Eye (tissue), 1 donor: ENCODE data around the gene RNF20.
A peak's percentile ranks its signal among the peaks of the same experiment; 100 is the strongest.
"Not testable (repeated sequence)": the region's sequence is repeated elsewhere in the genome, so short reads cannot be mapped to it uniquely, and the experiment has no call there.

Experiments
- DNase-seq: peaks from one replicate; pipeline ENCODE4 v3.0.0-alpha.2; 2015

Gene RNF20

DNA sequence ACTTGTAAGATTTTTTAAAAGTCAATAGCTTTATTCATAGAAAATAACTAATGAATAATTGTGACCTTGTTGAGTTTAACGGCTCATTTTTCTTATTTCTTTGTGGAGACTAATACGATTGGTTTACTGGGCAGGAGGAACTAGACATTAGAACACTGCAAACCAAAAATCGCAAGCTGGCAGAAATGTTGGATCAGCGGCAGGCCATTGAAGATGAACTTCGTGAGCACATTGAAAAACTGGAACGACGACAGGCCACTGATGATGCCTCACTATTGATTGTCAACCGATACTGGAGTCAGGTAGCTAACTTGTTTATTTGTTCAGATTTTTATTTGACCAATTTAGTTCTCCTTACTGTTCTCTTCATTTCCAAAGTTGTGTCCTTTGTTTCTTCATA is 6.4 kb downstream of the RNF20 start:
- DNase-seq = no peak

DNA sequence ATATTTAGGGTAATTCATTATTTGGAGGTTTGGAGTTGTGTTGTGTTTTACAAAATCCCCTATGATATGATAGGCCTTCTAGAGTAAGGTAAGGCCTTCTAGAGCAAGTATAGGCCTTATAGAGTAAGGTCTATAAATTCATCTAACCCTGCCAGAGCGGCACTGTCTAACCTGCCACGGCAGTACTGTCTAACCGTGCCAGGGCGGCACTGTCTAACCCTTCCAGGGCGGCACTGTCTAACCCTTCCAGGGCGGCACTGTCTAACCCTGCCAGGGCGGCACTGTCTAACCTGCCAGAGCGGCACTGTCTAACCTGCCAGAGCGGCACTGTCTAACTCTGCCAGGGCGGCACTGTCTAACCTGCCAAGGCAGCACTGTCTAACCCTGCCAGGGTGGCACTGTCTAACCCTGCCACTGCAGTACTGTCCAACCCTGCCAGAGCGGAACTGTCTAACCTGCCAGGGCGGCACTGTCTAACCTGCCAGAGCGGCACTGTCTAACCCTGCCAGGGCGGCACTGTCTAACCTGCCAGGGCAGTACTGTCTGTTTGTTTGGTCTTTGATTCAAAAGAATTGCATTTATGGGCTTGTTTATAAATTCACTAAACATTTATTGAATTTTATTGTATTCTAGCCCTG is 9.6 kb downstream of the RNF20 start:
- DNase-seq = no peak

DNA sequence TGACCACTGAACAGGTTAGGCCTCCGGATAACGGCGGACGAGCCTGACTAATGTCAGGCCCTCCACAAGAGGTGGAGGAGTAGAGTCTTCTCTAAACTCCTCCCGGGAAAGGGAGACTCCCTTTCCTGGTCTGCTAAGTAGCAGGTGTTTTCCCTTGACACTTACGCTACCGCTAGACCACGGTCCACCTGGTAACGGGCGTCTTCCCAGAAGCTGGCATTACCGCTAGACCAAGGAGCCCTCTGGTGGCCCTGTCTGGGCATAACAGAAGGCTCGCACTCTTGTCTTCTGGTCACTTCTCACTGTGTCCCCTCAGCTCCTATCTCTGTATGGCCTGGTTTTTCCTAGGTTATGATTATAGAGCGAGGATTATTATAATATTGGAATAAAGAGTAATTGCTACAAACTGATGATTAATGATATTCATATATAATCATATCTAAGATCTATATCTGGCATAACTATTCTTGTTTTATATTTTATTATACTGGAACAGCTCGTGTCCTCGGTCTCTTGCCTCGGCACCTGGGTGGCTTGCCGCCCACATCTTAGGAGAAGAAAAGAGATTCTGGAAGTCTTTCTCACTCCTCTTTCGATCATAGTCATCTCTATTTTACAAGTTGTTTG is 15.9 kb downstream of the RNF20 start:
- DNase-seq = not testable (repeated sequence)

DNA sequence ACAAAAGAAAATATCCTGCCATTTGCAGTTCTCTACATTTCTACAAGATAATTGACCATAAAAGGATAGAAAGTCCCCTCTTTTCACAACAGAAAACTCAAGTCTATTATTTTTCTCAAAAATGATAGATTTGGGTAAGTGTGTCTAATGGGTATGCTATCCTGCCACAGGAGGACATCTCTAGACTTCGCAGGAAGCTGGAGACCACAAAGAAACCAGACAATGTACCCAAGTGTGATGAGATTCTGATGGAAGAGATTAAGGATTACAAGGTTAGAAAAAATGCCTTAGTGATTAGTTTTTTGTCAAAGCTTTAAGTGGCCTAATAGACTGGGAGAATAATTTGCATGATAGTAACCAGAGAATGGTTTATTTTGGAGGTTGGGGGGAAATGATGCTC is 28.1 kb downstream of the RNF20 start:
- no peak for DNase-seq

DNA sequence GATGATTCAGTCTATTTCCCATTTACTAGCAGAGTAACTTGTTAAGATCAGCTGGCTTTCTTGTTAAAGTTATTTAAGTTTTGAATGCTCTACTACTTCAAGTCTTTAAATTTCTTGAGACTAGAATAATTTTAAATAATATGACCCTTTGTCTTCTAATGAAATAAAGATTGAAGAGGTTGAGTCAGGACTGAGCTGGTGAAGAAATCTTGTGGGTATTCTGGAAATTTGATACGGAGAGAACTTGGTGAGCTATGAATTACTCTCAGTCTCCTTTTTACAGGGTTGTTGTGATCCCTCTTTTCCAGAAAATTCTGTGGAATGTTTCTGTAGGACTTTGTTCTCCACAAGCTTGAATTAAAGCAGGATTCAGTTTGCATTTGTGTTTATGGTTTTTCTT is 29.3 kb downstream of the RNF20 start:
- DNase-seq = no peak

DNA sequence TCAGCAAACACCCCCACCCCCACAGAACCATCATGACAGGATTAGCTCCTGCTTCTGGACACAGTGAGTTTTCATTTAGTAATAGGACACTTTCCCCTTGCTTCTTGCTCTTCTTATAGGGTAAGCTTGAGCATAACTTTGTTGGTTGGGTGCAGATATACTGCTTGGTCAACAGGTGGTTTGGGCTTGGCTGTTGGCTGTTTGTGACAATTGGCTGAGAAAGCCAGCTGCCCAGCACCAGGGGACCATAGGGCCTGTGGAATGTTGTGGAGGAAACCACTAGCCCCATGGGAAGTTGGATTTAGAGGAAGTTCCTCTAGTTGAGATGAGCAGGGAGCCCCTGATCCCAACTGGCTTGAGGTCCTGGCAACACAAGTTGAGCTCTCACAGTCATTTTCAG is 30.6 kb downstream of the RNF20 start:
- no peak for DNase-seq

DNA sequence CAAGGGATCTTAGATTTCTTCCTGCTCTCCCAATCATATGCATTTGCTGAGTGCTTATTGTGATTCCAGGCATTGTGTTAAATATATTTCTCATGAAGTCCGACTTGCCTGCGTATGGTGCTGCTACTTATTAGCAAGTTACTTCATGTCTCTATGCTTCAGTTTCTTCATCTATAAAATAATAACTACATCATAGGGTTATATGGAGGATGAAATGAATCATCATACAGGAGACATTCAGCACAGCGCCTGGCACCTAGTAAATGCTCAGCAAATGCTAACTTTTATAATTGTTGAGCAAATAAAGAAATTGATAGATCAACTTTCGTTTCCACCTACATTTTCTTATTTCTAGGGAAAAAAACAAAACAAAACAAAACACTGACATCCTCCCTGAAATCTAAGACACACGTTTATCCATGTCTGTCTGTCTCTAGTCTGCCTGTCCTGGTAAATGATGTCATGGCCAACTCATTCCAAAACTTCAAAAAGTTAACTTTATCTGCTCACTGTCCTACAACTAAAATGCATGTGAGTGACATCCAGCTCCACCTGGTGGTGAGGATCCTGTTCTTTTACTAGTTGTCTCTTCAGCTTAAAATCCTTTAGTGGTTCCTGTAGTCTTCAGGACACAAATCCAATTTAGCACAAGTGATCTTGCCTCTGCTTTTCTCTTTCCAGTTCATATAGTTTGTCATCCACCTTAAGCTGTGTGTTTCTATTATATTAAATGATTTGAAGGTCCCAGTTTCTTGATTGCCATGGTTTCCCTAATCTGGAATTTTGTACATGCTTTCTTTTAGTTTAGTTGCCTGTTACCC is 33.5 kb downstream of the RNF20 start:
- no peak for DNase-seq

DNA sequence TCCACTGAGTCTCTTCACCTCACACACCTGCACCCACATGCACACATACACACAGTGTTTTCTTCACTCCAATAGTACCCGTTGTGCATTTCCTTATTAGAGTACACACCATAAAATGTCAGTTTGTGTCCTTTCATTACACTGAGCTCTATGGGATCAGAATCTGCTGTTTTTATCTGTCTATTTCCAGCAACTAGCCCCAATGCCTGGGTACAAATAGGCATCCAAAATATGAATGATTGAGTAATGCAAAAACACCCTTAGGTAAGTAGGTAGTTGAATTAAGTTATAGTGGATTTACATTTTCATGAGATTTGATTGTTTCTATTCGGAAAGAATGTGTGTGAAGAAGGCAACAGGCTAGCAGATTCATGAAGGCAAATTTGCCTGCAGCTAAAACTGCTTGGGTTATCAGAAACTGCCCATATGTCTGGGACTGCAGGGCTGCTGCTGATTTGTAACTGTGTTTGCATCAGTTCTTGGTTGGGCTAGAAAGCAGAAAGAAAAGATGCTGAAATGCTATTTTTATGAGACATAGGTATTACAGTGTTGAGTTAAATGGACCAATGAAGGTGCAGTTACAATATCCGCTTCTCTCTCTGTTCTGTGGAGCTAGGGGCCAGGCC is 34.2 kb downstream of the RNF20 start:
- no peak for DNase-seq

DNA sequence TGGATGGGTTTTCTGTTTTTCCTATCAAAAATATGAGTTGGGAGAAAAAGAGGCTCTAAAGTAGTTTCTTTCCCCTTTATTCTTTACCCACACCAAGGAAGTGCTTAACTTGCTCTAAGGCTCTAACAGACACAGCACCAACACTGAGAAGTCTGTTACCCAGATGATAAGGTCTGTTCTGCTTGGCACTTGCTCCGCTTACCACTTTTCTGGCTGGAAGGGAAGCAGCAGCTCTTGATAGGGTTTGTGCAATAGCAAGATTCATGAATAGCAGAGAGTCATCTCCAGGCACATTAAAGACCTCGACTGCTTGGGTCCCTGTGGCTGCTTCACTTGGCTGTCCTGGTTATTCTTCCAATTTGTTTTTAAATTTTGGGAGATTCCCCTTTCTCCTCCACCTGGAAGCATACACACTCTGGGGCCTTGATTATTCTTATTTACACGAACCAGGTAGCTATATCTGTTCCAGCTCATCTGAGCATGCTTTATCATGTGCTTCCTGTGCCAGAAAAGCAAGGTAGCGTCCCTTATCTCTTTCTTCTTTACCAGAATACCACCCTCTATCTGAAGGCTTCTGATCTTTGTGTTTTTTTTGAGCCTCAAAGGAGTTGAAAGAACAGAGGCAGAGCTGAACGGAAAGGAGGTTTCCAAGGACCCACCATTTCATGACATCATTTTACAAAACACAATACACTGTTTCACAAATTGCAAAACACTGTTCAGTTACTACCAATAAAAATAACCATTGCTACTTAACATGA is 36.3 kb downstream of the RNF20 start:
- no peak for DNase-seq

DNA sequence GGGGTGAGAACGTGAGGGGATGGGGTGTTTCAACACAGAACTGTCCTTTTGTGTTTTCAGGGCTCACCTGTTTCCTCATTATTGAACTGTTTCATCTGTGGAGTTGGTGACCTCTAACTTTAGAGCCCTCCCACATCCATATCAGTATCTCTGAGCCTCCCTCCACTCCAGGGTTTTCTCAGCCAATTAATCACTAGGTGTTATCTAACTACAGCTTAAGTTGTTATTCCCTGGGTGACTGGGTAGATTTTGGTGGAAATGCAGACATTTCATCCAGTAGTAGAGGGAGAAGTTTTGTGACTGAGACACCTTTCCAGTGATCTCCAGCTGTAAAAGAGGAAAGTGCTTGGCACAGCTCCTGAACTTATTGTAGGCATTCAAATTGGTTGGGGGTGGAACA is 37.5 kb downstream of the RNF20 start:
- DNase-seq = no peak

DNA sequence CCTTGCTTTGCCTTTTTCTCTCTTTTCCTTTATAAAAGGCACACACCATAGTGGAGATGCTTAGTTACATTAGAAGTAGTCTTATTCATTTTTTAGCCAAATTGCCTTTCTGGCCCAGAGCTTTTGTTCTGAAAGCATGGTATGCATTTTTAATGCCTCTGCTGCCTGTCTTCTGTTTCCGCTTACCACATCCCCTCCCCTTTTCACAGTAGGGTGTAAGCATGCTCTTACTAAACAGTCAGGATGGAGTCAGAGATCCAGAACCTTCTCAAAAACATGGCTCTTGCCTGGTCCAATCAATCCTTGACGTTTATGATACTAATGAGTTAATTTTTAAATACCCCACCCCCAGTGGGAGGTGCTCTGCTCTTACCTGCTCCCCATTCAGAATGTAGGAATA is 38.7 kb downstream of the RNF20 start:
- peak; percentile 23 for DNase-seq

DNA sequence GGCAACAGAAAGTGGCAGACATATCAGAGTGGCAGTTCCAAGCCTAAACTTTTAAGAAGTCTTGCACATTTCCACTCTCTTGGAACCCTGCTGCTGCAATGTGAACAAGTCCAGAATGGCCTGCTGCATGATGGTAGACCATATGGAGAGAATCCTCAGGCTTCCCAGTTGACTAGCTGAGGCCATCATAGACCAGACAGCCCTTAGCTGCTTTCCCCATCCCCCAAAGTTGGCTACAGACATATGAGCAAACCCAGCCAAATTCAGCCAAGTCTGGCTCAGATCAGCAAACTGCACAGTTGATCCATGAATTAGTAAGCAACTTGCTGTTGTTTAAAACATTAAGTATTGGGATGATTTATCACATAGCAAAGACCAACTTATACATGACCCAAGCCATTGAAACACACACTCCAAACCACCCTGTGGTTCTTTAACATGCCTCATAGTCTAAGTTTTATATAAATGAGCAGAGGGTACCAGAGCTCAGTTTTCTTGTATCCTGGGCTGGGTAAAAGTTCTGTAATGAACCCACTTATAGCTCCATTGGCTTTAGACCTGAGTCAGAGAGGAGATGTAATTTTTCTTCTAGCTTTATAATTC is 41.2 kb downstream of the RNF20 start:
- no peak for DNase-seq

DNA sequence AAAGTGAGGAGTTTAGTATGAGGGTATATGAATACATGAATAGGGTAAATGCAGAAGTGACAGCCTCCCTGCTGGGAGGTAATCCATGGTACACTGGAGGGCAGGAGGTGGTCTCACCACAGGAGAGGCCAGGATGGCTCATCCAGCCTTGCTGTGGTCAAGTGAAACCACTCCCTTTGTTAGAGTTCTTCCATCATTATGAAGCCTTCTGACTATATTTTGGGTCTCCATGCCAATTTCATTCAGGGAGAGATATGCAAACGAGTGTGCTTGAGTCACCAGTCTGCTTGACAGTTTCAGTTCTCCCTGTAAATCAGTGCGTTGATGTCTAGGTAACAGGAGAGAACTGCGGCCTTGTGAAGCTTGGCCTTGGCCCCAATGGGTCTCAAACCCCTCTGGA is 44.7 kb downstream of the RNF20 start:
- DNase-seq = no peak

DNA sequence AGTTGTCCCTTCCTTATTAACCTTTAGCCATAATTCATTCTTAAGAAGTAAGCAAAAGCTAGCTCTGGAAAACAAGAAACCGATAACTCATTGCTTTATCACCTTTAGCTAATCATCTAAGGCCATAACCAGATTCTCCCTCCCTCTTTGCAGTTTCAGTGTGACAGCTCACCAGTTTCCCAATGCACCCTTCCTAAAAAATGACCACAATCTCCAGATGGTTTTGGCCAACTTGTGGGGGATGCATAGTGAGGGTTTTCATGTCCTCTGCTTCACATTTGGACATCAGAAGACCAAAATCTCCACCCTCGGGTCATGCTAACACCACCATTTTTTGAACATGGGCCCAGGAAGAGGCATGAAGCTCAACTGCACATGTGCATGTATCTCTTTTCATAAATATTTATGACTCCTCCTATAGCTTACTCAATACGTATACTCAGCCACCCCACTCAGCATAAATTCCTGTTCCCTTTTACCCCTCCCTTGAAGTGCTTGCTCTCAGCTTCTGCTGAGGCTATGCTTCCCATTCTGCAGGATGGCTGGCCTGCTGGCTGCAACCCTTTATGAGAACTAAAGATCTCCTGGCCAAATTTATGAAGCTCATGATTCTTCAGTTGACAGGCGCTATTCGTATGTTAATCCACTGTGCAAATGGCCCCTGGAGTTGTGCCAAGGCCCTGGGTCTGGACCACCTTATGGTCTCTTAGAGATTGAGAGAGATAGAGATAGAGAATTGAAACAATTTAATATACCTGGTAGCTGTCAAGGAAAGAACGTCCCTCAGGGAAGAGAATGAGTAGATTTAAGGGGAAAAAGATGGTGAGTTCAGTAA is 46.3 kb downstream of the RNF20 start:
- DNase-seq = no peak

DNA sequence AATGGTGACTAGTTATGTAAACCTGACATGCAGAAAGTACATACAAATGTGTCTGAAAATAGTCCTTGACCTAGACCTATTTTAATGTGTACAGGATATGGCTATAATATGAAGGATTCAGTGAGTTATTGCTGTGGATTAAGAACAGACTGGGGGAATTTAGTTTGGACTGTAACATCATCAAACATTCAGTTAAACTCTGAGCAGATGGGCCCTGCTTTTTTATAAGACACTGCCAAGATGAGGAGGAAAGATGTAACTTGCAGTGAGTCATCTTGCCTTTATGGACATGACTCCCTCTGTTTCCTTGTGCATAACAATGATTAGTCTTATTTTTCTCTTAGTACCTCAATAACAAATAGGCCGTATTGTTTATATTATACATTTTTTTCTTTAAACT is 48.9 kb downstream of the RNF20 start:
- DNase-seq = peak; percentile 32

DNA sequence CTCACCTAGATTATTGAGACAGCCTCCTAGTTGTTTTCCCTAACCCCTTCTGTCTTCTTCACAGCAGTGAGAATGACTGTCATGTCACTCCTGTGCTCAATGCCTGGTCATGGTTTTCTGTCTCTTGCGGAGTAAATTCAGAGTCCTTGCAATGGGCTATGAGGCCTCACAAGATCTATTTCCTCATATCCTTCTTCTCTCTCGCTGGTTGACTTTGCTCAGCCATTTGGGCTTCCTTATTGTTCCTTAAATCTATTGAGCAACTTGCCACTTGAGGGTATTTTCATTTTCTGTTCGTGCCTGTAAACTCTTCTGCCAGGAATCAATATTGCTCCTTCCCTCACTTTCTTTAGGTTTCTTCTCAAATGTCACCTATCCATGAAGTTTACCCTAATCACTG is 52.1 kb downstream of the RNF20 start:
- DNase-seq = no peak

DNA sequence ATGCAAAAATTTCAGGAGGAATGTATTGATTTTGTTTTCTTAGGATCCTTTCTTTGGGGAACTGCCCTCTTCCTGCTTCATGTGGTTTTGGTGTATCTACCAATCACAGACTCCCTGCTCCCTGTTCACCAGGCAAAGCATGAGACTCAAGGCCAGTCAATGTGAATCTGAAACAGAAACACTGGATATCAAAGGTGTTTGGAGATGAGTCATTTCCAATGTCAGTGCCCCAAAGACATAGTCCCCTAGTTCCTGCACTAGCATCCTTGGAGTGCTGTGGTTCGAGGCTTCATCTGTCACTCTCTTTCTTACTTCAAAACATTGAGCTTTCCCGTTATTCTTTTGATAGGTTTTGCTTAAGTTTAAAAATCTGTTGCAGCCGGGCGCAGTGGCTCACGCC is 53.0 kb downstream of the RNF20 start:
- no peak for DNase-seq

DNA sequence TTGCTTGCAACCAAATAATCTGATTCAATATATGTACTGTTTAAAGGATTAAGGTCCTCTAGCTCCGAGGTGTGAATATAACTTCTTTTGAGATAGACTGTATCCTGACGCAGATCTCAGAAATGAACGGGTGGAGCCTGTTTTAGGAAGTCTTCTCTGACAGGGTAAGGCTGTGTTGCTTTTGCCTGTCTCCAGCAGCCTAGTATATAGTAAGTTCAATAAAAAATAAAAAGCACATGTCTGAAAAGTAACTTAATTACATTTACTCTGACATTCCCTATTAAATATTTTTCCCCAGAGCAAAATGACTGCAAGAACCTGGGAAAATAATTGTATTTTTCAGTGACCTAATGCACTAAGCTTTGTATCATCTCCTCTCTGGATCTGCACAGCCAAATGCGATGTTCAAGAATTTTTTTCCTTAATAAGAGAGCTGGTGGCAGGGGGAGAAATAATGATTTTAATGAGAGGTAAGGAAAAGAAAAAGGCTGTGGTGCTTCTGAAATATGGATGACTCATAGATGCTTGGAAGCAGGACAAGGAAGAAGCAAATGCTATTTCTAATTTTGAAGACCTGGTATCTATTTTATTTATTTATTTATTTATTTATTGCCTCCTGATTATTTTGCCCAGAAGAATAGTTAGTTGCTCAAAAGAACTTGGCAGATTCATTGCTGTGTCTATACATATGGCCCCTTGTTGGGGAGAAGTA is 53.8 kb downstream of the RNF20 start:
- no peak for DNase-seq

DNA sequence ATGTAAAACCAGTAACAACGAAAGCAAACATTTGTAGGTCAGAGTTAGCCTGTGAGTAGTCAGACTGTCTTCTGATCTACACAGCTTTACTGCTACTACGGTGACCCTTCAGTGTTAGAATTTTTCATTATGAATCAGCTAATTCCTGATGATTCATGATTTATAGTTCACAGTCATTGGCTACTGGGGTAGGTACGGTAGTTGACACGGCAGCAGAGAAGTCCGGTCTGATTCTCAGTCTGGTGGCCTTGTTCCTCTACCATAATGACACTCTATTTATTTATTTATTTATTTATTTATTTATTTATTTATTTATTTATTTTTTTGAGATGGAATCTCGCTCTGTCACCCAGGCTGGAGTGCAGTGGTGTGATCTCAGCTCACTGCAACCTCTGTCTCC is 56.4 kb downstream of the RNF20 start:
- DNase-seq = not testable (repeated sequence)

DNA sequence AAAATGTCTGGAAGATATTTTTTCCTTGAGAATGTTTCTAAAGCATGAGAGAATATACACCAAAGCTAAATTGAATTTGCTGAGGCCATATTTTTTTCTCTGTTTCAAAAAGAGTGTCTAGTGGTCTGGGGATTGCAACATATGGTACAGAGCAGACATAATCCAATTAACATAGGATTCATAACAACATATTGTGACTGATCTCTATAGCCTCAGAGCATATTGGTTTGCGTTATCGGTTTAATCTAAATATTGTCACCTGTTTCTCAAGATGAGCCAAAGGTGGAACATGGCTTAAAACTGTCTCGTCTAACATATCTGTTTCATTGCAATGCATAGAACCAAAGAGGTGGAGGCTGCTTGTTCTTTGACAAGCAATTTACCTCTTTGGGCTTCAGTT is 57.2 kb downstream of the RNF20 start:
- no peak for DNase-seq
